Stimulated activated CD8-positive, alpha-beta memory T cell treated with anti-CD3 and anti-CD28 coated beads, Interleukin-7, amount 100 ng/mL, for 1 hour (primary cell): ENCODE data around the gene ZRANB3.
"Not testable (repeated sequence)": the region's sequence is repeated elsewhere in the genome, so short reads cannot be mapped to it uniquely, and the experiment has no call there.

Source experiments
- DNase-seq, 2 donors: peaks; one replicate each; pipeline ENCODE4 v3.0.0-alpha.2; 2020; ENCODE audit warnings: low read depth in 2 of 2

The ZRANB3 gene

GRCh38 chr2:135530313-135531230 lies at the start of gene ZRANB3:
Gene ZRANB3, minus strand, starts transcription at chr2:135531218.
- DNase-seq = peak; percentile 77 to 88

- DNase-seq = no peak
Observed at GRCh38 chr2:135573620-135574019, 42.6 kb upstream of the ZRANB3 start.

- DNase-seq = no peak
Observed at GRCh38 chr2:135570884-135571283, 39.9 kb upstream of the ZRANB3 start.

- no peak for DNase-seq
Observed at GRCh38 chr2:135563793-135564192, 32.8 kb upstream of the ZRANB3 start.

GRCh38 chr2:135561925-135562324 lies 30.9 kb upstream of the ZRANB3 start:
- no peak for DNase-seq

- DNase-seq = no peak
Observed at GRCh38 chr2:135557530-135557929, 26.5 kb upstream of the ZRANB3 start.

GRCh38 chr2:135555311-135555710 lies 24.3 kb upstream of the ZRANB3 start:
- DNase-seq = no peak

- DNase-seq = no peak
Observed at GRCh38 chr2:135552887-135553286, 21.9 kb upstream of the ZRANB3 start.

GRCh38 chr2:135551356-135551755 lies 20.3 kb upstream of the ZRANB3 start:
- DNase-seq = no peak

GRCh38 chr2:135547311-135547710 lies 16.3 kb upstream of the ZRANB3 start:
- DNase-seq = no peak

GRCh38 chr2:135546436-135546835 lies 15.4 kb upstream of the ZRANB3 start:
- DNase-seq = no peak

- DNase-seq = not testable (repeated sequence)
Observed at GRCh38 chr2:135533545-135533944, 2.5 kb upstream of the ZRANB3 start.

- no peak for DNase-seq
Observed at GRCh38 chr2:135532581-135532980, 1.6 kb upstream of the ZRANB3 start.

GRCh38 chr2:135531231-135532197 lies 496 bp upstream of the ZRANB3 start, which contains the start of gene R3HDM1:
Gene R3HDM1, plus strand, starts transcription at chr2:135531484. Its CDS starts 73,362 bp downstream, at chr2:135604846.
- peak; percentile 81 to 86 for DNase-seq

- no peak for DNase-seq
Observed at GRCh38 chr2:135528006-135528405, 3.0 kb downstream of the ZRANB3 start.

GRCh38 chr2:135525786-135526185 lies 5.2 kb downstream of the ZRANB3 start:
- no peak for DNase-seq

GRCh38 chr2:135512099-135512498 lies 18.9 kb downstream of the ZRANB3 start:
- no peak for DNase-seq

- no peak for DNase-seq
Observed at GRCh38 chr2:135510577-135510976, 20.4 kb downstream of the ZRANB3 start.

GRCh38 chr2:135504811-135505210 lies 26.2 kb downstream of the ZRANB3 start:
- DNase-seq = no peak

GRCh38 chr2:135498588-135498987 lies 32.4 kb downstream of the ZRANB3 start:
- DNase-seq = not testable (repeated sequence)

- DNase-seq = no peak
Observed at GRCh38 chr2:135494917-135495316, 36.1 kb downstream of the ZRANB3 start.

GRCh38 chr2:135494503-135494902 lies 36.5 kb downstream of the ZRANB3 start:
- DNase-seq = no peak
